Right lobe of liver (tissue), 6 donors: ENCODE measurements around the gene SPON1. TPM values are rescaled to one million over a fixed set of nuclear protein-coding genes. Genes with fewer than 3 reads are reported as not detected.
"Not testable (repeated sequence)": the region's sequence is repeated elsewhere in the genome, so short reads cannot be mapped to it uniquely, and the experiment has no call there.

Experiments
- ATAC-seq, 4 donors: fragments of 200-7000 bp; cut with Tn5 transposase; one replicate each; pipeline ENCODE4 v1.9.1; 2020; ENCODE audit warnings: mild to moderate bottlenecking in 4 of 4, moderate library complexity in 4 of 4
- DNase-seq, 3 donors: peaks; one replicate each; pipeline ENCODE4 v3.0.0-alpha.2; 2020
- H3K27ac ChIP-seq, 3 donors: fragments of 200-600 bp; one replicate each; pipeline ENCODE4 v1.8.0; 2022
- H3K27me3 ChIP-seq, 2 donors: fragments of 200-600 bp; one replicate each; pipeline ENCODE4 v1.8.0; 2022
- H3K36me3 ChIP-seq, 4 donors: fragments of 200-600 bp; sonication (generic) in 1 of 4; one replicate each; pipeline versions ENCODE4 v1.5.1 to v1.8.0; 2017 to 2022; ENCODE audit warnings: control low read depth in 1 of 4
- H3K4me1 ChIP-seq, 4 donors: fragments of 200-600 bp; sonication (generic) in 1 of 4; one replicate each; pipeline versions ENCODE4 v1.5.1 to v1.8.0; 2017 to 2022; ENCODE audit warnings: control low read depth in 1 of 4
- H3K4me3 ChIP-seq, 3 donors: fragments of 200-600 bp; one replicate each; pipeline ENCODE4 v1.8.0; 2022
- H3K9me3 ChIP-seq, 4 donors: fragments of 200-600 bp; sonication (generic) in 1 of 4; one replicate each; pipeline versions ENCODE4 v1.5.1 to v1.8.0; 2017 to 2022; ENCODE audit warnings: control low read depth in 1 of 4
- CTCF ChIP-seq, 4 donors: fragments of 200-600 bp in 3 of 4; fragments of 450-650 bp in 1 of 4; IDR thresholded peaks; one replicate each; pipeline versions ENCODE4 v1.5.1 to v1.8.0; 2016 to 2022; ENCODE audit warnings: antibody characterized with exemption in 4 of 4, mild to moderate bottlenecking in 2 of 4
- POLR2A ChIP-seq: fragments of 450-650 bp; IDR thresholded peaks from one replicate; pipeline ENCODE4 v1.6.1; 2017; ENCODE audit warnings: antibody characterized with exemption, mild to moderate bottlenecking
- WGBS: methylation state at CpG from one replicate; pipeline ENCODE4 v1.1.6; 2018; ENCODE audit warnings: low coverage, low lambda C conversion rate; ENCODE audit not compliant: insufficient coverage; ENCODE audit errors: missing lambda C conversion rate; 5-methylcytosine and 5-hydroxymethylcytosine counted together
- intact Hi-C, 2 donors: fragments of 100-400 bp; cut with DNase I; formaldehyde crosslinking; loops; one replicate each; pipeline versions ENCODE4 v1.11.2 to v1.14.1; 2022
- total RNA-seq, 6 experiments: library from RNA; depleted of rRNA in 2 of 6; stranded (reverse); fragments of >200 nt in 2 of 6; fragmentation: NEBNext Ultra II Directional in 3 of 6; extraction: Animal tissue kit (Norgen Biotek cat#: 25700) in 3 of 6; gene quantifications; one replicate each; pipeline versions ENCODE4 v1.1.0 to v1.2.4, GENCODE V29; 2016 to 2023
- donor health status: DM: no; HTN: yes; CAD: no.
- donor health status: DM: no; HTN: no; CAD: no.
- donor health status: DM: no; HTN: no; CAD: no.
- donor health status: DM: no; HTN: yes; CAD: no.
- donor health status: DM: no; HTN: yes; CAD: no.

SPON1 gene
- total RNA-seq, 6 experiments from 2014 or later: 0.51 to 2.4 (median 1.6) TPM

DNA sequence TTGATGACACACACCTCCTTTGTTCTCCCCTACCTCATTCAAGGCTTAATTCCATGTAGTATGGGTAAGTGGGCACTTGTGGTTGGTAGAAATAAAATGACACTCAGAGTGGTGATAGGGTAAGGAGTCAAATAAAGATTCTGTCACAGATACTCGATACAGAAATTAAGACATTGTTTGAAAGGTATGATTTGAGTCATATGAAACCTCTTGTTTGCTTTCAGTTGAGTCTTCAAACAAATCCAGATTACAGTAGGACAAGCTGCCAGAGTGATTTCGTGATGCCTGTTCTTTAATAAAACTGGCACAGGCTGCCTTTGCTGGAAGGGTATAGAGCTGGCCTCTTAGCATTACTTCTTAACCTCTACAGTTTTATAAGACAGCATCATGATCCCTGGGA, 182.4 kb downstream of the SPON1 start:
- no peak overlapping the region for H3K4me3 ChIP-seq
- DNase-seq (no peak), ATAC-seq (no peak)
- no peaks in the 10 kb centered on the region for H3K4me1 ChIP-seq
- no peaks in the 10 kb centered on the region for H3K27me3 ChIP-seq
- no peak overlapping the region for H3K27ac ChIP-seq
- intact Hi-C loops: no loop called here
- TF ChIP-seq CTCF (IDR thresholded peaks at IDR 0.05): no peak
- TF ChIP-seq POLR2A: no peak
- no peaks in the 10 kb centered on the region for H3K36me3 ChIP-seq
- H3K9me3 ChIP-seq: no peaks in the 10 kb centered on the region
- 56% methylated on average over 2 of the region's 2 CpGs for whole genome bisulfite sequencing

DNA sequence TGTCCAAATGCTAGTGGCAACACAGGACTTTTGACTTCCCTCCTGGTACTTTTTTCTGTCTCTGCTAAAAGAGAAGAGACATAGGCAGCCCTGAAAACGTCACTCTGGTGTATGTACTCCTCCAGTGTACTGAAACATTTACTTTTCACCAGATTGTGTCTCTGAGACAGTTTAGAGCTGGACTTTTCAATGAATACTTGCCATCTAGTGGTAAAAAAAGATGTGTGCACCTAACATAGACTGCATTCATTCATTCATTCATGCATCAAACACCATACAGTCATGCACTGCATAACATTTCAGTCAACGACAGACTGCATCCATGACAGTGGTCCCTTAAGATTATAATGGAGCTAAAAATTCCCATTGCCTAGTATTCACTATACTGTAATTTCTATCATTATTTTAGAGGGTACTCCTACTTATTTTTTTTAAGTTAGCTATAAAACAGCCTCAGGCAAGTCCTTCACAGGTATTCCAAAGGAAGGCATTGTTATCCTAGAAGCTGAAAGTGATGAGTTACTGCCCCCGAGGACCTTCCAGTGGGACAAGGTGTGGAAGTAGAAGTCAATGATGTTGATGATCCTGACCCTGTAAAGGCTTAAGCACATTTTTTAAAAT, 186.2 kb downstream of the SPON1 start:
- intact Hi-C loops: no loop called here
- no peaks in the 10 kb centered on the region for H3K4me1 ChIP-seq
- peak; percentile 70 to 83 (median 82) for ATAC-seq
- DNase-seq: no peak
- no peaks in the 10 kb centered on the region for H3K9me3 ChIP-seq
- no peaks in the 10 kb centered on the region for H3K27me3 ChIP-seq
- TF ChIP-seq POLR2A (no peak), CTCF (IDR thresholded peaks at IDR 0.05) (peak; percentile 63 to 74 (median 70))
- WGBS: 24% methylated on average over 3 of the region's 3 CpGs
- H3K4me3 ChIP-seq: no peak overlapping the region
- no peaks in the 10 kb centered on the region for H3K36me3 ChIP-seq
- no peak overlapping the region for H3K27ac ChIP-seq

DNA sequence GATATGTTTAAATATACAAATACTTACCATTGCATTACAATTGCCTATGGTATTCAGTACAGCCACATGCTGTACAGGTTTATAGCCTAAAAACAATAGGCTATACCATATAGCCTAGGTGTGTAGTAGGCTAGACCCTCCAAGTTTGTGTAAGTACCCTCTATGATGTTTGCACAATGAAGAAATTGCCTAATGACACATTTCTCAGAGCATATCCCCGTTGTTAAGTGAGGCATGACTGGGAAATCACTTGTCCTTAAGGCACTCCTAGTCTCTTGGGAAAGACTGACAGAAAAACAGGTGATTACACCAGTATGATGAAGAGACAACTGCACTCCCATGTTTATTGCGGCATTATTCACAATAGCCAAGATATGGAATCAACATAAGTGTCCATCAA, 187.2 kb downstream of the SPON1 start:
- no peak overlapping the region for H3K27ac ChIP-seq
- 56% methylated on average over 2 of the region's 2 CpGs for WGBS
- no peaks in the 10 kb centered on the region for H3K27me3 ChIP-seq
- intact Hi-C loops: loop anchor here in 1 of 2 donors (10.0 kb wide), 2 partner anchors 95 to 185 kb away; partner anchors contain the start of gene SPON1
- no peaks in the 10 kb centered on the region for H3K36me3 ChIP-seq
- H3K9me3 ChIP-seq: no peaks in the 10 kb centered on the region
- no peak overlapping the region for H3K4me3 ChIP-seq
- no peaks in the 10 kb centered on the region for H3K4me1 ChIP-seq
- TF ChIP-seq CTCF (IDR thresholded peaks at IDR 0.05) (no peak), POLR2A (no peak)
- no peak for DNase-seq
- no peak for ATAC-seq

GRCh38 chr11:14150878-14151277, 188.4 kb downstream of the SPON1 start:
- no peak overlapping the region for H3K4me3 ChIP-seq
- intact Hi-C loops: loop anchor here in 1 of 2 donors (10.0 kb wide), 2 partner anchors 94 to 186 kb away; partner anchors contain the start of gene SPON1
- no peak for DNase-seq
- H3K27me3 ChIP-seq: no peaks in the 10 kb centered on the region
- WGBS: no CpG with 5 or more reads among the region's 4 CpGs
- TF ChIP-seq POLR2A (no peak), CTCF (IDR thresholded peaks at IDR 0.05) (no peak)
- no peak overlapping the region for H3K27ac ChIP-seq
- no peak for ATAC-seq
- H3K36me3 ChIP-seq: no peaks in the 10 kb centered on the region
- H3K4me1 ChIP-seq: no peaks in the 10 kb centered on the region
- H3K9me3 ChIP-seq: no peaks in the 10 kb centered on the region

- H3K27ac ChIP-seq, H3K4me1 ChIP-seq, H3K9me3 ChIP-seq, ATAC-seq, H3K4me3 ChIP-seq, H3K36me3 ChIP-seq, DNase-seq, H3K27me3 ChIP-seq: not testable (repeated sequence)
- no CpG with 5 or more reads among the region's 1 CpG for WGBS
- intact Hi-C loops: loop anchor here in 1 of 2 donors (10.0 kb wide), 2 partner anchors 91 to 189 kb away; partner anchors contain the start of gene SPON1
Observed at GRCh38 chr11:14154103-14154502, 191.6 kb downstream of the SPON1 start.
